Measurements from ENCODE around the gene ZDHHC14. TPM values are rescaled to one million over a fixed set of nuclear protein-coding genes. Genes with fewer than 3 reads are reported as not detected.

Gene ZDHHC14
- total RNA-seq, 4 donors from 2014 or later: 6.2 to 20.6 (median 15.1) TPM

GRCh38 chr6:157379656-157380457 lies 1.1 kb upstream of the ZDHHC14 start:
- intact Hi-C loops (cut with DNase I): loop anchor here (10.0 kb wide), 1 partner anchor 215 kb away; no protein-coding TSS in a partner anchor
- TF ChIP-seq POLR2A (IDR thresholded peaks at IDR 0.05) (peak in 1 of 2 donors; percentile 47), CTCF (IDR thresholded peaks at IDR 0.05) (no peak)
- 1% methylated on average over 34 of the region's 45 CpGs for WGBS, 2 donors
- Histone ChIP-seq H3K27me3 (no peaks in the 10 kb centered on the region), H3K36me3 (no peaks in the 10 kb centered on the region), H3K9me3 (no peaks in the 10 kb centered on the region), H3K4me3 (replicated peaks in 1 of 3) (peak overlapping the region; percentile 81 to 100 (median 96)), H3K4me1 (peaks cover 0 to 13% of the 10 kb centered on the region in 2 donors), H3K27ac (peak overlapping the region; percentile 75 to 94 (median 91))
- DNase-seq: peak; percentile 88 to 91

GRCh38 chr6:157380458-157380778 lies 572 bp upstream of the ZDHHC14 start:
- TF ChIP-seq CTCF (IDR thresholded peaks at IDR 0.05): no peak
- TF ChIP-seq POLR2A (IDR thresholded peaks at IDR 0.05): no peak

GRCh38 chr6:157381631-157382621 lies 936 bp downstream of the ZDHHC14 start:
- Histone ChIP-seq H3K4me3 (replicated peaks in 1 of 3) (peak overlapping the region; percentile 52 to 96 (median 88)), H3K27me3 (no peaks in the 10 kb centered on the region), H3K27ac (peak overlapping the region in 2 of 3 donors; percentile 91 to 94), H3K4me1 (peaks cover 0 to 13% of the 10 kb centered on the region in 2 donors), H3K36me3 (no peaks in the 10 kb centered on the region), H3K9me3 (no peaks in the 10 kb centered on the region)
- peak; percentile 59 to 61 for DNase-seq
- 2 to 3% methylated on average over 27 to 29 of the region's 96 CpGs for WGBS, 2 donors
- intact Hi-C loops (cut with DNase I): loop anchor here (10.0 kb wide), 1 partner anchor 213 kb away; no protein-coding TSS in a partner anchor
- TF ChIP-seq CTCF (IDR thresholded peaks at IDR 0.05) (no peak), POLR2A (IDR thresholded peaks at IDR 0.05) (no peak)

More at GRCh38 chr6:157380458-157380778, 572 bp upstream of the ZDHHC14 start:
- 0 to 1% methylated on average over 13 to 14 of the region's 28 CpGs for WGBS, 2 donors
- intact Hi-C loops (cut with DNase I): loop anchor here (10.0 kb wide), 1 partner anchor 214 kb away; no protein-coding TSS in a partner anchor
- H3K4me3 ChIP-seq (replicated peaks in 1 of 3): peak overlapping the region; percentile 81 to 100 (median 96)
- H3K27ac ChIP-seq: peak overlapping the region; percentile 75 to 94 (median 91)
- no peaks in the 10 kb centered on the region for H3K27me3 ChIP-seq
- peaks cover 0 to 13% of the 10 kb centered on the region in 2 donors for H3K4me1 ChIP-seq
- H3K36me3 ChIP-seq: no peaks in the 10 kb centered on the region
- no peaks in the 10 kb centered on the region for H3K9me3 ChIP-seq
- no peak for DNase-seq

DNA sequence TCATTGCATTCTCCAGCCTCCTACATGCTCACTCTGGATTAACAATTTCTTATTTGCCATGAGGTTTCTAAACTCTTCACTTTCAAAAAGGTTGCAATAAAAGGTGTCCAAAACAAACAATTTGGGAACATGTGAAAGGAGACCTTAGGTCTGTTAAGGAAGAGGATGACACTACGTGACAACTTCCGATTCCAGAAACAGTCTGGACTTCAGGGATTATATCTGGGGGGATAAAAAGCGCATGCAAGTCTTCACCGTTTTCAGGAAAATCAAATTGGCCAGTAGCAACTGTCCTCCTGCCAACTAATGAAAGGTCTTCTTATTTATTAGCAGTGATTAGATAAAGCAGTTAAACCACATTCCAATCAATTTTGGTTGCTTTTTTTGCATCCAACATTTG lies 1.8 kb downstream of the ZDHHC14 start:
- Histone ChIP-seq H3K4me3 (replicated peaks in 1 of 3) (peak overlapping the region in 1 of 3 donors; percentile 96), H3K9me3 (no peaks in the 10 kb centered on the region), H3K27me3 (no peaks in the 10 kb centered on the region), H3K27ac (peak overlapping the region in 1 of 3 donors; percentile 76), H3K4me1 (peaks cover 0 to 13% of the 10 kb centered on the region in 2 donors), H3K36me3 (no peaks in the 10 kb centered on the region)
- no peak for DNase-seq
- TF ChIP-seq CTCF (IDR thresholded peaks at IDR 0.05): no peak
- TF ChIP-seq POLR2A (IDR thresholded peaks at IDR 0.05): no peak
- intact Hi-C loops (cut with DNase I): loop anchor here (10.0 kb wide), 1 partner anchor 212 kb away; no protein-coding TSS in a partner anchor
- 66 to 78% methylated on average over 4 of the region's 4 CpGs for WGBS, 2 donors

Data from thyroid gland (tissue), 4 donors.